Ectodermal cell (in vitro differentiated cells): ENCODE data around the gene SF1.

Experiments used
- H3K27ac ChIP-seq: 2 replicates; pipeline ENCODE4 v1.7.0; 2013; ENCODE audit warnings: mild to moderate bottlenecking, low read depth, low read length; ENCODE audit not compliant: insufficient read depth, poor library complexity, severe bottlenecking
- H3K27me3 ChIP-seq: 2 replicates; pipeline ENCODE4 v1.7.0; 2013; ENCODE audit warnings: mild to moderate bottlenecking, low read length; ENCODE audit not compliant: insufficient read depth, control insufficient read depth, poor library complexity, severe bottlenecking
- H3K36me3 ChIP-seq: one replicate; pipeline ENCODE4 v1.7.0; 2013; ENCODE audit warnings: low read length; ENCODE audit not compliant: control insufficient read depth, insufficient read depth
- H3K4me1 ChIP-seq: one replicate; pipeline ENCODE4 v1.7.0; 2013; ENCODE audit warnings: low read length; ENCODE audit not compliant: control insufficient read depth, insufficient read depth
- H3K4me3 ChIP-seq: 2 replicates; pipeline ENCODE4 v1.7.0; 2013; ENCODE audit warnings: low read depth, low read length, control low read depth; ENCODE audit not compliant: insufficient read depth
- H3K9me3 ChIP-seq: 2 replicates; pipeline ENCODE4 v1.7.0; 2013; ENCODE audit warnings: mild to moderate bottlenecking, low read length, moderate library complexity; ENCODE audit not compliant: control insufficient read depth
- WGBS, 2 experiments: methylation state at CpG; one replicate each; pipeline ENCODE4 v1.1.7; 2013; ENCODE audit warnings: missing lambda C conversion rate in 2 of 2; 5-methylcytosine and 5-hydroxymethylcytosine counted together

Gene SF1

GRCh38 chr11:64723117-64723906, 55.0 kb downstream of the SF1 start, which contains the start of gene NRXN2:
NRXN2 (minus strand) TSS chr11:64723197; CDS start chr11:64713699, 9,498 bp downstream.
- Histone ChIP-seq H3K27ac (peak within 1 kb of the TSS; percentile 53), H3K27me3 (peaks cover 30% of the 10 kb centered on the region)

GRCh38 chr11:64722141-64723065, 55.9 kb downstream of the SF1 start:
- Histone ChIP-seq H3K4me3 (no peak overlapping the region), H3K27me3 (peaks cover 30% of the 10 kb centered on the region), H3K27ac (no peak overlapping the region), H3K4me1 (peaks cover 18% of the 10 kb centered on the region), H3K36me3 (no peaks in the 10 kb centered on the region), H3K9me3 (no peaks in the 10 kb centered on the region)
- 19 to 21% methylated on average over 23 to 28 of the region's 36 CpGs for WGBS, 2 experiments

More at GRCh38 chr11:64723117-64723906, 55.0 kb downstream of the SF1 start, which contains the start of gene NRXN2:
- no peaks in the 10 kb centered on the region for H3K36me3 ChIP-seq
- peak within 1 kb of the TSS; percentile 66 for H3K4me3 ChIP-seq
- WGBS, 2 experiments = 3% methylated on average over 66 of the region's 66 CpGs
- H3K9me3 ChIP-seq = no peaks in the 10 kb centered on the region
- peaks cover 18% of the 10 kb centered on the region for H3K4me1 ChIP-seq

- 77 to 80% methylated on average over 3 of the region's 3 CpGs for WGBS, 2 experiments
- Histone ChIP-seq H3K27ac (no peak overlapping the region), H3K4me3 (no peak overlapping the region), H3K36me3 (no peaks in the 10 kb centered on the region), H3K4me1 (peaks cover 14% of the 10 kb centered on the region), H3K9me3 (no peaks in the 10 kb centered on the region), H3K27me3 (peaks cover 36% of the 10 kb centered on the region)
These were observed 57.0 kb downstream of the SF1 start for GRCh38 chr11:64721359-64721699.

- H3K27me3 ChIP-seq = peaks cover 42% of the 10 kb centered on the region
- WGBS, 2 experiments = 89 to 93% methylated on average over 12 of the region's 12 CpGs
- H3K36me3 ChIP-seq = no peaks in the 10 kb centered on the region
- no peak overlapping the region for H3K27ac ChIP-seq
- H3K4me3 ChIP-seq = no peak overlapping the region
- H3K9me3 ChIP-seq = no peaks in the 10 kb centered on the region
- H3K4me1 ChIP-seq = peaks cover 8% of the 10 kb centered on the region
These were observed 57.5 kb downstream of the SF1 start for GRCh38 chr11:64720640-64721358.

GRCh38 chr11:64720167-64720566, 58.2 kb downstream of the SF1 start:
- Histone ChIP-seq H3K4me3 (no peak overlapping the region), H3K36me3 (no peaks in the 10 kb centered on the region), H3K27me3 (peaks cover 48% of the 10 kb centered on the region), H3K27ac (no peak overlapping the region), H3K4me1 (peaks cover 2% of the 10 kb centered on the region), H3K9me3 (no peaks in the 10 kb centered on the region)
- WGBS, 2 experiments = 77 to 80% methylated on average over 9 of the region's 9 CpGs

GRCh38 chr11:64719406-64719805, 58.9 kb downstream of the SF1 start:
- Histone ChIP-seq H3K4me3 (no peak overlapping the region), H3K4me1 (no peaks in the 10 kb centered on the region)
- 92 to 95% methylated on average over 10 of the region's 10 CpGs for WGBS, 2 experiments

GRCh38 chr11:64718780-64719124, 59.6 kb downstream of the SF1 start:
- Histone ChIP-seq H3K27ac (no peak overlapping the region), H3K9me3 (no peaks in the 10 kb centered on the region), H3K4me3 (no peak overlapping the region), H3K27me3 (peaks cover 62% of the 10 kb centered on the region), H3K4me1 (no peaks in the 10 kb centered on the region), H3K36me3 (no peaks in the 10 kb centered on the region)
- WGBS, 2 experiments = 86 to 92% methylated on average over 4 of the region's 4 CpGs

More at GRCh38 chr11:64719406-64719805, 58.9 kb downstream of the SF1 start:
- Histone ChIP-seq H3K36me3 (no peaks in the 10 kb centered on the region), H3K9me3 (no peaks in the 10 kb centered on the region), H3K27me3 (peaks cover 55% of the 10 kb centered on the region), H3K27ac (no peak overlapping the region)

- H3K27me3 ChIP-seq = peaks cover 67% of the 10 kb centered on the region
- WGBS, 2 experiments = 90% methylated on average over 15 of the region's 15 CpGs
These were observed 60.1 kb downstream of the SF1 start for GRCh38 chr11:64718084-64718779.

GRCh38 chr11:64717268-64717578, 61.1 kb downstream of the SF1 start:
- Histone ChIP-seq H3K9me3 (no peaks in the 10 kb centered on the region), H3K36me3 (no peaks in the 10 kb centered on the region), H3K27me3 (peaks cover 72% of the 10 kb centered on the region), H3K27ac (no peak overlapping the region), H3K4me3 (no peak overlapping the region), H3K4me1 (no peaks in the 10 kb centered on the region)
- WGBS, 2 experiments = 77 to 84% methylated on average over 4 of the region's 4 CpGs

More at GRCh38 chr11:64718084-64718779, 60.1 kb downstream of the SF1 start:
- Histone ChIP-seq H3K27ac (no peak overlapping the region), H3K36me3 (no peaks in the 10 kb centered on the region), H3K4me3 (no peak overlapping the region), H3K4me1 (no peaks in the 10 kb centered on the region), H3K9me3 (no peaks in the 10 kb centered on the region)
